HEK293 (cell line): Measurements from ENCODE around the gene FAM184A.

Experiments
- ZNF335 ChIP-seq: fragments of 450-650 bp; formaldehyde crosslinking; conservative IDR thresholded peaks from 2 replicates; pipeline ENCODE4 v1.5.1; 2016; ENCODE audit warnings: missing biosample characterization, missing genetic modification characterization
- ZNF560 ChIP-seq: fragments of 450-650 bp; formaldehyde crosslinking; IDR thresholded peaks from 2 replicates; pipeline ENCODE4 v1.5.1; 2017; ENCODE audit warnings: missing biosample characterization, missing genetic modification characterization, borderline replicate concordance

DNA sequence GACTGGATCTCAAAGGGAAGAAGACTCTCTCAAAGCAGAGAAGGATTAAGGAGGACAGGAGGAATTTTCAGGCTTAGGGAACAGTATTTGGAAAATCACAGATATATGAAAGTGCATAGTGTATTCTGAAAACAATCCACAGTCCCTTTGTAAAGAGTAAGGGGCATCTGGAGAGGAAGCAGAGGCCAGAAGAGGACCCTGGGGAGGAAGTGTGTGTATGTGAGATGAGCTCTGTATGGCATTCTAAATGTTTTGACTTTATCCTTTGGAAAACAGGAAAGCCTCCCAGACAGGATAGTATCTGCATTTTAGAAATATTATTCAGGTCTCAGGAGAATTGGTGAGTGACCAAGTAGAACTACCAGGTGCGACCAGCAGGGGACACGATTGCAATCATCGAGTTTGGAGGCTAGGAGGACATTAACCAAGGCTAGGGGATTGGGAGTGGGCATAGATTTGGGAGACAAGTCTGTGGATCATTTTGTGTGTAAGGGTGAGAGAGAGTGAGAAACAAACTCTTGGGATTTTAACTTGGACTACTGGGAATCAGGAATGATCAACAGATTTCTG, 38.3 kb upstream of the FAM184A start:
- TF ChIP-seq ZNF335 (tag by site-specific recombination), result no peak
- no peak for TF ChIP-seq ZNF560 (tag by site-specific recombination)
